ENCODE results near the gene GON4L. TPM values are rescaled to one million over a fixed set of nuclear protein-coding genes. Genes with fewer than 3 reads are reported as not detected.
"Not testable (repeated sequence)": the region's sequence is repeated elsewhere in the genome, so short reads cannot be mapped to it uniquely, and the experiment has no call there.

GON4L gene
- total RNA-seq, 1 experiment from 2014 or later = 67.1 TPM

- no peak for DNase-seq
- intact Hi-C loops (cut with micrococcal nuclease; ENCODE audit: unreplicated experiment) = no loop called here
- CTCF ChIA-PET = no interaction called here
- TSS peak; percentile 4 for BruUV-seq (replicated peaks)
- Mint-ChIP-seq H3K4me3 (ENCODE audit: low read depth, unreplicated experiment) (no peak overlapping the region), H3K36me3 (ENCODE audit: insufficient read depth, unreplicated experiment) (peaks cover 61% of the 10 kb centered on the region), H3K9me3 (ENCODE audit: low read depth, unreplicated experiment) (no peaks in the 10 kb centered on the region), H3K4me1 (ENCODE audit: low read depth, unreplicated experiment) (no peaks in the 10 kb centered on the region), H3K27ac (ENCODE audit: unreplicated experiment) (no peak overlapping the region), H3K27me3 (ENCODE audit: unreplicated experiment) (no peaks in the 10 kb centered on the region)
- no peak for TF ChIP-seq CTCF (IDR thresholded peaks at IDR 0.05; ENCODE audit: unreplicated experiment)
These were observed 42.7 kb upstream of the GON4L start for GRCh38 chr1:155899683-155900082.

DNA sequence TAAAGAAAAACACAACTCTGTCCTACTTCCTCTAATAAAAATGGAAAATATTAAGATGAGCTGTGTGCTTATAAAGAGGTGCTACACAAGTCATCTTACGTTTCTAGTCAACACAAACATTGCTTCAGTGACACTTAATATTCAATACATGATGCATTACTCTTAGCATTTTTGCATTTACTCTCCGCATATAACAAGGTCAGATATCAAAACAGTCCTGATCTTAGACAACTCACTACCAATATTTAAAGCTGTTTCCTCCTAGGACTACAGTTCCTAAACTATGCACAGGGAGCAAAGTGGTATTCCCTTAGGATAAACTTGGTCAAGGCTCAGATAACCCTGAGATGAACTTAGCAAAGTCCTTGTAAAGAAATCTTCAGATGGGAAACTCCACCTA lies 41.9 kb upstream of the GON4L start:
- intact Hi-C loops (cut with micrococcal nuclease; ENCODE audit: unreplicated experiment) = no loop called here
- no peak overlapping the region for H3K27ac Mint-ChIP-seq (ENCODE audit: unreplicated experiment)
- CTCF ChIA-PET = interaction anchor here (0.6 kb wide), 1 partner anchor 41 kb away, joined by 7 read pairs; no protein-coding TSS in a partner anchor

GRCh38 chr1:155897746-155898145 lies 40.7 kb upstream of the GON4L start:
- Mint-ChIP-seq H3K27me3 (ENCODE audit: unreplicated experiment) (no peaks in the 10 kb centered on the region), H3K9me3 (ENCODE audit: low read depth, unreplicated experiment) (no peaks in the 10 kb centered on the region), H3K4me3 (ENCODE audit: low read depth, unreplicated experiment) (no peak overlapping the region), H3K27ac (ENCODE audit: unreplicated experiment) (no peak overlapping the region), H3K36me3 (ENCODE audit: insufficient read depth, unreplicated experiment) (peaks cover 55% of the 10 kb centered on the region), H3K4me1 (ENCODE audit: low read depth, unreplicated experiment) (peaks cover 11% of the 10 kb centered on the region)
- no peak for DNase-seq
- CTCF ChIA-PET = interaction anchor here (0.8 kb wide), 1 partner anchor 20 kb away, joined by 5 read pairs; no protein-coding TSS in a partner anchor
- TF ChIP-seq CTCF (IDR thresholded peaks at IDR 0.05; ENCODE audit: unreplicated experiment) = no peak
- intact Hi-C loops (cut with micrococcal nuclease; ENCODE audit: unreplicated experiment) = no loop called here
- no TSS peak for BruUV-seq (replicated peaks)

More for the DNA sequence above, 41.9 kb upstream of the GON4L start:
- no TSS peak for BruUV-seq (replicated peaks)
- H3K4me3 Mint-ChIP-seq (ENCODE audit: low read depth, unreplicated experiment) = no peak overlapping the region
- no peak for DNase-seq
- H3K27me3 Mint-ChIP-seq (ENCODE audit: unreplicated experiment) = no peaks in the 10 kb centered on the region
- peaks cover 56% of the 10 kb centered on the region for H3K36me3 Mint-ChIP-seq (ENCODE audit: insufficient read depth, unreplicated experiment)
- no peaks in the 10 kb centered on the region for H3K9me3 Mint-ChIP-seq (ENCODE audit: low read depth, unreplicated experiment)
- no peak for TF ChIP-seq CTCF (IDR thresholded peaks at IDR 0.05; ENCODE audit: unreplicated experiment)
- peaks cover under 1% of the 10 kb centered on the region for H3K4me1 Mint-ChIP-seq (ENCODE audit: low read depth, unreplicated experiment)

DNA sequence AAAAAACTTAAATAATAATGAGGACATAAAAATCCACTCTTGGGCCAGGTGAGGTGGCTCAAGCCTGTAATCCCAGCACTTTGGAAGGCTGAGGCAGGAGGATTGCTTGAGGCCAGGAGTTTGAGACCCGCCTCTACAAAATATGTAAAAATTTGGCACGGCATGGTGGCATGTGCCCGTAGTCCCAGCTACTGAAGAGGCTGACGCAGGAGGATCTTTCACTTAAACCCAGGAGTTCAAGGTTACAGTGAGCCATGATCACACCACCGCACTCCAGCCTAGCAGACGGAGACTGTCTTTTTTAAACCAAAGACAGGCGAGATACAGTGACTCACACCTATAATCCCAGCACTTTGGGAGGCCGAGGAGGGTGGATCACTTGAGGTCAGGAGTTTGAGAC lies 39.5 kb upstream of the GON4L start:
- intact Hi-C loops (cut with micrococcal nuclease; ENCODE audit: unreplicated experiment); CTCF ChIA-PET; H3K27me3 Mint-ChIP-seq (ENCODE audit: unreplicated experiment); H3K4me3 Mint-ChIP-seq (ENCODE audit: low read depth, unreplicated experiment); H3K27ac Mint-ChIP-seq (ENCODE audit: unreplicated experiment); BruUV-seq (replicated peaks); DNase-seq; H3K9me3 Mint-ChIP-seq (ENCODE audit: low read depth, unreplicated experiment): not testable (repeated sequence)
- H3K36me3 Mint-ChIP-seq (ENCODE audit: insufficient read depth, unreplicated experiment) = peaks cover 49% of the 10 kb centered on the region
- H3K4me1 Mint-ChIP-seq (ENCODE audit: low read depth, unreplicated experiment) = peaks cover 18% of the 10 kb centered on the region

DNA sequence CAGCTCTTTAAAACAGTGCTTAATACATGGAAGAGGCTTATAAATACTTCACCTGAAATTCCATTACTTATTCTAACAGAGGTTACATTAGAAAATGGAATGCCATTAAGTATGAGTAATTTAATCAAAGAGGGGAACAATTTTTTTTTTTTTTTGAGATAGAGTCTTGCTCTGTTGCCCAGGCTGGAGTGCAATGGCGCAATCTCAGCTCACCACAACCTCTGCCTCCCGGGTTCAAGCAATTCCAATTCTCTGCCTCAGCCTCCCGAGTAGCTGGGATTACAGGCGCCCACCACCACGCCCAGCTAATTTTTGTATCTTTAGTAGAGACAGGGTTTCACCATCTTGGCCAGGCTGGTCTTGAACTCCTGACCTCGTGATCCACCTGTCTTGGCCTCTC lies 38.6 kb upstream of the GON4L start:
- H3K4me1 Mint-ChIP-seq (ENCODE audit: low read depth, unreplicated experiment) = peaks cover 18% of the 10 kb centered on the region
- BruUV-seq (replicated peaks); H3K27me3 Mint-ChIP-seq (ENCODE audit: unreplicated experiment); H3K4me3 Mint-ChIP-seq (ENCODE audit: low read depth, unreplicated experiment); intact Hi-C loops (cut with micrococcal nuclease; ENCODE audit: unreplicated experiment); H3K27ac Mint-ChIP-seq (ENCODE audit: unreplicated experiment); H3K9me3 Mint-ChIP-seq (ENCODE audit: low read depth, unreplicated experiment); DNase-seq: not testable (repeated sequence)
- H3K36me3 Mint-ChIP-seq (ENCODE audit: insufficient read depth, unreplicated experiment) = peaks cover 41% of the 10 kb centered on the region
- CTCF ChIA-PET = interaction anchor here (0.5 to 0.7 kb wide), 2 partner anchors 20 to 1624 kb away, joined by 4 read pairs; no protein-coding TSS in a partner anchor
